GM19463 (cell line): ENCODE measurements around the gene ADARB2.

Source experiments
- ATAC-seq: cut with Tn5 transposase; IDR thresholded peaks from one replicate; pipeline ENCODE4 v1.9.1; 2021; ENCODE audit warnings: mild to moderate bottlenecking, moderate library complexity; ENCODE audit not compliant: unreplicated experiment

ADARB2 gene

DNA sequence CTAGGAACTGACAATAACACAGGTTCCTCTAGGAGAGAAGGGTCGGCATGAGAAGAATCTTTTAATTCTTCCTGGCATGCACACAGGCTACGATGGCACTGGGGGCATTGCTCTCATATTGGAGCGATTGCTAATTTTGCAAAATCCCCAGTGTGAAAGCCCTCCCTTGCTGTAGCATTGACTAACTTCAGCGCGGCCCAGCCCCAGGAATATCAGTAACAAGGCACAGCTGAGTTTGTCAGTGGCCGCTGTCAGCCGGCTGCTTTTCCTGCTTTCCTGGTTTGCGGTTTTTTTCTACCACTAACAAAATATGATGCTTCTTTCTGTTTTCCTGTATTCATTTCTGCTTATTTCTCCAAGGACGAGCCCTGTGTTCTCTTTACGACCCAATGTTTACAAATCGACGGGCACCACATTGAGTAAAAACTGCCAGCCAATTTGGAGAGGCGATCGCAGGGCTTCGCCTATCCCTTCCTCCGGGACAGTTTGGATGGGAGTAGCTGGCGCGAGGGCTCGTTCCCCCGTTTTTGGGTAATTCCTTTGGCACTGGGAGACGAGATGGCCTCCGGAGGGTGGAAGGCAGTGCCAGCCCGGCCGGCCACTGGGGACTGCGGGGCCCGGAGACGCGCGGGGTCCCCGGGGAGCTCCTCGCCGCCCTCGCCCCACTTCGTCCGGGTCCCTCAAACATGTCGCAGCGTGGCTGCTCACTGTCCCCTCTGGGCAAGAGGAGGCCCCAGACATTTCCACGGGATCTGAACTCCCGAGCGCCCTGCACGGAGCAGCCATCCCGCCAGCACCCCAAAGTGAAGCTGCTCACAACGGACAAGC, 967 bp downstream of the ADARB2 start:
- no peak for ATAC-seq

DNA sequence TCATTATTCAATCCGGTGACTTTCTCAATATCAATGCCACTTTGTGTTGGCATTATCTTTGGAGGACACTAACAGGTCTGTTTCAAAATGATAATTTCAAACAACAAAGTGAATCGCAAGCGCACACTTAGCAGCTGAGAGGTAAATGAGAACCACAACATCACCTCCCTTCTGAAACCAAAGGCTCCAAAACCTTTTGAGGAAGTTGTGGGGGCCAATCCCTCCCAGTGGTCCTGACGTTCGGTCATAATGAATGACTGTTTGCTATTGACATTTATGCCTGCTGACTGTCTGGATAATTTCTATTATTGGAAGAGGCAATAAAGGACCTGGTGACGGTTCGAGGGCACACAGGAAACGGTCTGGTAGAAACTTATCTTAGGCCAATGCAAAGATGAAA, 1.8 kb downstream of the ADARB2 start:
- no peak for ATAC-seq

DNA sequence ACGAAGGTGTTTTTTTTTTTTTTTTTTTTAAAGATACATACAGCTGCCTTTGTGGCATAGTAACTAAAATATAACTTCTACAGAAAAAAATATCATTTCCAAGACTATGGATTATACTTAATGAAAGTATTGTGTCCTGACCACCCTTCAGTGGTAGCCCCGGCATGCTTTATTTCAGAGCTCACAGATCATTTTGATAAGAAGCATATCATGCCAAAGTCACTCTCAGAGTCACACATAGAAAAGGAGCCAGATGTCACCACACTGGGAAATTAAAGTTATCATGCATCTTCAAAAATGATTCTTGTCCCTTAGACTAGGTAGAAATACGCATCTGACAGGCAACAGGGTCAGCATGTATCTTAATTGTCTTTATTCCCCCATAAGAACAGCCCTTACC, 3.0 kb downstream of the ADARB2 start:
- ATAC-seq, result no peak

DNA sequence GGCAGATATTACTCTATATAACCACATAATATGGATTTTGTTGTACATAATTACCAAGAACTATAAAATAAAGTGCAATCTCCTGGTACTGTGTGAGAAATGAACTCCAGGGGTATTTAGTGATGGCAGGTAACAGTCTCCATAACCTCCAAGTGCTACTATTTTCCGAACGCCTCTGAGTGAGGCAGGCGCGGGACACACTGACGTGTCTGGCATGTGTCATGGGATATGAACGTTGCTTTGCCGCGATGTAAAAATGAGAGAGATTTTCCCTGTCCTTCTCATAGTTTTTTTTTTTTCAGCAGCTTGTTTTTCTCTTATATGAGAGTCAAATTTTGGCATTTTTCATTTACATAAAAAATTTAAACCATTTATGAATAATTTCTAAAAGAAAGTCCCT, 3.6 kb downstream of the ADARB2 start:
- no peak for ATAC-seq

DNA sequence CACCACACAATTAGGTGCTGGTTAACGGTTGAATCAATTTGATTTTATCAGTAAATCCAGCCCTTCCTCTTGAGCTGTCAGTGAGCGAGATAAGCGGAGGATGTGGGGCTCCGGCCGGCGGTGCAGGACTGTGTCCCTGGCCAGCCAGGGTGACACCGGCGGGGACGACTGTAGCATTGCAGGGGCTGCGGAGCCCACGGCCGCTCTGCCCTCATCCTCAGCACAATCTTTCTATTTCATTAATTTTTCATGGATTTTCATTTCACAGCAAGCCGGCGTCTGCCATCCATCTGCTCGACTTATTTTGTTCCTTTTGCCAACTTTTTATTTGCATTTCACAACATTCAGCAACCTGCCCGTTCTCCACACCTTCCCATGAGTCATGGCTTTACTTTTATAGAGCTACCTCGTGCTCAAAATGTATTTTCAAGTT, 4.7 kb downstream of the ADARB2 start:
- no peak for ATAC-seq

DNA sequence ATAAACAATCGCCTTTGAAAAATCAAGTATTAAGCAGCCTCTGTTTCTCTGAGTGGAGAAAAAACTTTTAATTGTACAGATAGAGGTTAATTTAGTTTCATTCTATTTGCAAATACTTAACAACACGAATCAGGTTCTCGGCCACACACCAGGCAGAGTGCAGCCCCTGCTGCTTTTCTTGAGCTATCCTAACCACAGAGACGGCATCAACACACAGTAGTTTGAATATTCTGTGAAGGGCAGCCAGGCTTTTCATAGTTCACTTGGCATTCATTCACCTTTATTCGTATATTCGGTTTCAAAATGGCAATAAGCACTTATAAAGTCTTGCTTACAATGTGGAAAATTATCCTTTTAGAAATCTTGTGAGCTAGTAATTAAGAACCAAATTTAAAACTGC, 5.7 kb downstream of the ADARB2 start:
- no peak for ATAC-seq

DNA sequence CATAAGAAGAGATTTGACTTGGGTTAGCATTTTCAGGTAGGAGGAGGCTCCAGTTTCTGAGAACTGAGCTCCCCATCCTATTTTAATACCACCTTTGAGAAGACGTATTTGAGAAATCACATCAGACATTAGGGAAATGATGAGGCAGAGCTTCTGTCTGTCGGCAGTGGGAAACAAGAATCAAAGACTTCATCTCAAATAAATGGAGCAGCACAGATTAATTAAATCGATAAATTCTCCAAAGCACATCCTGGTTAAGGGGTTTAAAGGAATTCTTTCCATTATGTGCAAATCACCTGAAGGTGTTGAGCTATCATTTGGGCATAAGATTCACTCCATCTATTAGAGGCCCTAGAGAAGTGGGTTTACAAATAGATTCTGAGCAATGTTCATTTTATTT, 7.6 kb downstream of the ADARB2 start:
- no peak for ATAC-seq

DNA sequence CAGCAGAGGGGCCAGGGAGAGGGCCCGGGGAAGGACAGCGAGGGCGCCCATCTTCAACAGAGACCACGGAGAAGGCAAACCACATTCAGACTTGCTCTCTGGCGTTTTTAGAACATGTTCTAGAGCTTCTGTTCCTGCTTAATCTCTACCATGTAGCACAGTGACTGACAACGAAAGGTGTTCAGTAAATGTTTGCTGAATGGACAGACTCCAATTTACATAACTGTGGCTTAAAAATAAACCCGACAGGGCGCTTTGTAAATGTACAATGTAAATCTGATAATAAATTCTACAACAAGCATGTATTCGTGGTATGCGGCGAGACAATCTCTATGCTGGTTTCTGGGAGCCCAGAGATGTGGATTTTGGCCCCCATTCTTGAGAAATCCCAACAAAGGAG, 10.5 kb downstream of the ADARB2 start:
- ATAC-seq, result no peak

DNA sequence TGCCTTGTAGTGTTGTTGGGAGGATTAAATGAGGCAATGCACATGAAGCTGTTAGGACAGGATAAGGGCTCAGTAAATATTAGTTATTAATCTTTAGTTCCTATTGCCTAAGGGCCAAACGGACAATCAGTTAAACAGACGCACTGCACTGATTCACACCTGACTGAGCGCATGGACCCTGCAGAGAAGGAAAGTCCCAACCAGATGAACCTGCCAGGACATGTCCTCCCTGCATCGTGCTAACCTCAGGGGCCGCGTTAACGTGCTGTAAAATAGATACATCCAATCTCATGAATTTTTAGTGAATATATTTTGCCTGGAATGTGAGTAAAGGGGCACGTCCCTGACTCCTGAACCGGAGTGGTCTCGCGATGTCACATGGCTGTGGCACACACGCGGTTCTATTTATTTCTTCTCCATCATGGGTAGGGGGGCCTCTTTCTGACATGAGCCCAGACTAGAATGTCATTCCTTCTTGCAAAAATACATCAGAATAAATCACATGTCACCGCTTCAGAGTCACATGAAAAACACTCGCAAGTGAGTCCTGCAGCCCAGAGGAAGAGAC, 12.3 kb downstream of the ADARB2 start:
- ATAC-seq, result no peak

DNA sequence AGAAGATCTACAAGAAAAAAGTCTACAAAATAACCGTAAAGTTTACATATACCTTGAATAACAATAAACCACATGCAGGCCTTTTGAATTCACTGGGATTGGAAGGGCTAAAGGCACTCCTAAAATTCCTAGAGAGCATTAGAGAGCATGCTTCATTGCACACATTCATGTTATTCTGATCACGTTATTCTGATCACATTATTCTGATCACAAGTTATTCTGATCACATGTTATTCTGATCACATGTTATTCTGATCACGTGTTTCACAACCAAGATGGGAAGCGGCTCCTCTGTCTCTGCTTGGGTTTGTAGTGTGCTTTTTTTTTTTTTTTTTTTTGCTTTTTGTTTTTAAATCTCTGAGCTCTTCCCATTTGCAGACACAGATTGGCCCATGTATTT, 20.5 kb downstream of the ADARB2 start:
- ATAC-seq, result no peak

DNA sequence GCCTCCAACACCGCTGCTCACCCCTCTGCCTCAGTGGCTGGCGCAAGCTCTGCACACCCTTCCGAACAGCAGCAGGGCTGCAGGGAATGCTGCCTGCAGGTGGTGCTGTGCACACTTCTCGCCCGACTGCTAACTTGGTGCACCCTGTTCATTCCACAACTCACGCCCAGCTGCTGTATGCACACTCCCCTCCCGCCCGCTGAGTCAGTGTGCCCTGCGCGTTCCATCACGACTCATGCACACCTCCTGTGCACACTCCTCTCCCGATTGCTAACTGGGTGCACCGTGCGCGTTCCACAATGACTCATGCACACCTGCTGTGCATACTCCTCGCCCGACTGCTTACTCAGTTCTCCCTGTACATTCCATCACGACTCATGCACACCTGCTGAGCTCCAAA, 21.5 kb downstream of the ADARB2 start:
- no peak for ATAC-seq

DNA sequence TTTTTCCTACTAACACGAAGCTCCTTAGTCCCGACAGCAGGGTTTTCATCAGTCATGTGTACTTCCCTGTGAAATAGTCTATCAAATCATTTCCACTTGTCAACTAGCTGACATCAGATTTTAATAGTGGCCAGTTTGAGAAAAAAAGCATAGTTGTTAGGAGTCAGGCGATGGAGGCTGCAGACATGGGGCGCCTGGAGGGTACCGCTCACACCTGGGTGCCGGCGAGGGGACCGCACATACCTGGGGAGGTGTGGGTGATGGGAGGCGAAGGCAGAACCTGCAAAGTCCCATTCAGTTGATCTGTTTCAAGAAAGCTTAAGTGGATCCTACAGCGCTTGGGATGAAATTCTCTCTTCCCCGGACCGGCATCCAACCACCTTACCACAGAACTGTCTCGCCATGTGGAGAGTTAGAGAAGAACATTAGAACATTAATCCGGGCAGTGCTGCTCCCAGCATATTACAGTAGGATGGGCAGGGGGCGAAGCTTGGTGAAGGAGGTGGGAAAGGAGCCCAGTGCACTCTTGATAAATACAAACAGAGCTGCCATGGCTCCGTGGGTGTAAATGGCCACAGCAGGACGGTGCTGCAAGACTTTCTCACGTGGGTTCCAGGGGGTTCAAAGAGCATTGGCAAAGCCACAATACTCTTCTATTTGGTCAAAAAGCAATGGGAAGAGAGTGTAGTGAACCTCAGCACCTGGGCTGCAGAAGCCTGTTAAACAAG, 24.2 kb downstream of the ADARB2 start:
- ATAC-seq, result no peak

DNA sequence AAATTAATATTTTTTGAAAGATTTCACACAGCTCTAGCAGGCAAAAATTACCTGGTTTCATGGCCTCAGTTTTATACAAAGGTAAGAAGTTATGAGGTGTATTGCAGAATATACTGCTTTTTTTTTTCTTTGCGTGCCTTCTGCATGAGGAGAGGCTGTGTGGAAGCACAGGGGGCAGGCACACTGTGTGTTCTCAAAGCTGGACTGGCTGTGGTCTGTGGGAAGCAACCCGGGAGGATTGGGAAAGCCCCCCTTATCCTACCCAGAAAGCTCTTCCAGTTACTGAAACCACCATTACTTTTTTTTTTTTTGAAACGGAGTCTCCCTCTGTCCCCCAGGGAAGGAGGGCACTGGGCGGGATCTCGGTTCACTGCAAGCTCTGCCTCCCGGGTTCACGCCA, 25.0 kb downstream of the ADARB2 start:
- ATAC-seq, result no peak

DNA sequence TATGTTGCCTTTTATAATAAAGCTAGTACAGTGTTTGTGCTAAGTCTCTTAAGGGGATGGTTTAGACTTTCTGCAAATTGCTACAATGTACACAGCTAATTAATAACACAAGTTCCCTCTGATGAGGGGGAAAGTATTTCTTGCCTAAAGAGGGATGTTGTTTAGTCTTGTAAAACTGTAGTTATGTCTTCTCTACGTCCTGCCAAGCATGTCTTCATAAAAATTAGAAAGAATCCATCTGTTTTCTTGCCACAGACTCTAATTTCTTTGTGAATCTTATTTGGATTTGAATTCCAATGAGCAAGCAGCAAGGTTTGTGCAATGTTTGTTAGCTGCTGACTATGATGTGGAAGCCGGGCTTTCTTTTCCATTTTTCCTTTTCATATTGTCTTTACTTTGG, 28.2 kb downstream of the ADARB2 start:
- no peak for ATAC-seq

DNA sequence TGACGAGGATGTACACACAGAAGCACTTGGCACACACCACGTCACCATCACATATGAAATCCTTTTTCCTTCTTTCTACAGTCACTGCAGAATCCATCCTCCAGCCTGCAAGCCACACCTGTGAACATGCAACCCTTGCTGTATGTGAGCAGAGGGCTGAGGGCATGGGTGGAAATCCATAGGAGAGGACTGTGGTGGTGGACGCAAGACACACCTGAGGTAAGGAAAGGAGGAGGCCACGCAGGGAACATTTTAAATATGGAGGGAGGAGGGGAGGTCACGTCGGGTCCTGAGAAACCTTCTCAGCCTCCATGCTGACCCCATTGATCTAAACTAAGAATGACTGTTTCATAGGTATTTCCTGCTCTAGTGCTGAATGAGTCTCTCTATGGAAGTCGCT, 28.6 kb downstream of the ADARB2 start:
- no peak for ATAC-seq

DNA sequence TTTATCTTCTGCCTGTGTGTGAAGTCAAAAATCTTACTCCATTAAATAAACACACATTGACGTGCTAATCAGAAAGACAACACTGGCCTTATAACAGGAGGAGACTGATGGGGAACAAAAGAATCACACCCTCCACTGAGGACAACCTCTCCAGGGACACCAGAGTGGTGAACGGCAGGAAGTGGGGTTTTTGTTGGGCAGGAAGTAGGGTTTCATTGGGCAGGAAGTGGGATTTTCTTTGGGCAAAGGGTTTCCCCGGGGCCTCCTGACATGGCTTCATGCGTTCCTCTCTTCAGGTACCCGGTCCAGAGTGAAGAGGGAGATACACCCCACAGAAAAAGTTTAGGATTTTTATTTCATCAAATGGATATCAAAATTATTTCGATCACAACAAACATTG, 30.6 kb downstream of the ADARB2 start:
- ATAC-seq, result no peak

DNA sequence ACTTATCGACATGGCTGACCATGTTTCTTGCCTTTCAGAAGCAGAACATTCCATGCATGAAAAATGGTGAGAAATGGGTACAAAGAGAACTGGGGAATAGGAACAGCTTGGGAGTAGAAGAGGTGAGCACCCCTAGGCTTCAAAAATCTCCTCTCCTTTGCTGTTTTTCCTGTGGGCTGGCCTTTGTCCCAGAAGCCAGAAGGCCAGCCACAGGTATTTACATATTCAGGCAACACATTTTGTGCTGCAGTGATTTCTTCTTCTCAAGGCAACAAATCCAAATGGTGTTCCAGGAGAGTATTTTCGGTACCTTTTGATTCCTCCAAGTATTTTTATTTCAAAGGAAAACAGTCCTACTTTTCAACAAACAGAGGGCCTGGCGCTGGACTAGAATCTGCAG, 31.1 kb downstream of the ADARB2 start:
- ATAC-seq, result no peak

DNA sequence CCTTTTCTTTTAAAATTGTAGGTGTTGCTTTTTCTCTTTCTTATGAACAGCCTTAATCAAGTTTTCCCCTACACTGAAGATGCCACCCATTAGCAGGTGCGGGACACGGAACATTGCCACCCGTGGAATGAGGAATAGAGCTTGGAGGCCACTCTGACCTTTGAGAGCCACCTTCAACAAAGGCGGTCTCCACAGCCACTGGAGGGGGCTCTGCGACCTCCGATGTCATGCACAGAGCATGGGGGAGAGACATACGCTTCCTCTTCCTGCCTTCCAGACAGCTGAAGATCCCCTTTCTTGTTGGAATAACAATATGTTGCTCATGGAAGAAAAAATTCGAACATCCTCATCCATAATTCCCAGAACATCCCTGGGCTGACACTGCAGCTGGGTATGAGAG, 39.1 kb downstream of the ADARB2 start:
- no peak for ATAC-seq

DNA sequence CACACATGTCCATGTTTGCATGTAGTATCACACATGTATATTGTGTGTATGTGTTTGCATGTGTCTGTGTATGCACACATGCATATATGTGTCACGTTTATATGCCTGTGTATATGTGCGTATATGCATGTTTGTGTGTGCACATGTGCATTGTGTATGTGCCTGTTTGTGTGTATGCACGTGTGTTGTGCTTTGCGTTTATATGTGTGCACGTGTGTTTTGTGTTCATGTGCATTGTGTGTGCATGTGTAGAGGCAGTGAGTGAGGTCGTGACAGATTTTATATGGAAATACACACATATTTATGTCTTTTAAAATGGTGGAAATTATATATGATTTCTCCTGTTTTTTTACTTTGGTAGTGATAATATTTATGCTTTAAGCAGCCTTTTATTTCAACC, 41.2 kb downstream of the ADARB2 start:
- ATAC-seq, result no peak

DNA sequence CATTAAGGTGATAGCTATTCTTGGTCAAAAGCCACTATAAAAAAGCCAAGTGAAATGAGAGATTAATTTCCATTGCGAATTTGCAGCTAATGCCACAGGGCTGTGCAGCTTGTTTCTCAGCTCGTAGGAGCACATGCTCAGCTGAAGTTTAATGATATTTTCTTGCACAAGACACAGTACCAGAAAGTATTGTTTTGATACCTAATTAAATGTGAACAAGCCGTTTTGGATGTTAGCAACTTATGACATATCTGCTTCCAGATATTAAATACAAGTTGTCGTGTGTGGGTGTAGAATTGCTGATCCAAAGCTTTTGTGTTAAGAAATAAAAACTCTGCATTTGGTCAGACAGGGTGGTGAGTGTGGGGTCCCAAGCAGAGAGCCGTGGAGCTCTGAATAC, 47.2 kb downstream of the ADARB2 start:
- ATAC-seq, result no peak

DNA sequence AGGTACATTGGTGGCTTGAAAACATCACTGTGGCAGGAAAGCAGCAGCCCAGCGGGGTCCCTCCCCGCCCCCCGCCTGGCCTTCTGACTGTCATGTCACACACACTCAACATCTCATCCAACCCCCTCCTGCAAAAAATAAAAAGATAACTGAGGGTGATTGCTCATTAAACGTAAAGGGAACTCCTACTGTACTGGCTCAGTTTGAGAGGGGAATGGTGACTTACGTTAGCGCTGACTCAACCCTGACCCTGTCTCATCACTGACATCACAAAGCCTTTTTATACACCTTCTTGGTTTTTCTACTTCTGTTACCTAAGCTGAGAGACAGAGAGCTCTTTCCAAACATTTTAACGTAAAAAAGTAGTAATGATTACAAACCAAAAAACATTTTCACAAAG, 48.8 kb downstream of the ADARB2 start:
- ATAC-seq, result no peak

DNA sequence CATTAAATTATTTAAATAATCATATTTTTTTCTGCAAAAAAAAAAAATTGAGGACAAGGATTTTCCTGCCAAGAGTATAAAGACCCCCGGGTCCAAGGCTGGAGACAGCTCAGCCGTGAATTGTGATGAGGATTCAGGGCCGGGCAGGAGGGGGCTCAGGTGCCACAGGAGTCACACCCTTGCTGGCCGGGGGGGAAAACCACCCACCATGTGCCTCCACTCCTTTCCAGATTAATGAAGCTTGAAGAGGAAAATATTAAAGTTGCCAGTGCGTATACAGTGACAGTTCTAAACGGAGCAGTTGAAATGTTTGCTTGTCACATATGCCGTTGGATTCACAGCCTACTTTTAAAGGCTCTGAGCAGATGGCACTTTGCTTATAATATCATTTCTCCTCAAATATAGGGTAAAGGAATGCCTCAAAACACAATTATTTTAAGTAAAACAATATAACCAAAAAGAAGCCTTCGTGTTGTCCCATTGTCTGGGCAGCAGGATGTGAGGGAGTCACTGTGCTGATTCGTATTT, 49.6 kb downstream of the ADARB2 start:
- no peak for ATAC-seq
